HS-5 (cell line): ENCODE measurements around the gene PARD3.

Experiments
- DNase-seq: peaks from one replicate; pipeline ENCODE4 v3.0.0-alpha.2; 2012; ENCODE audit warnings: low read depth

Gene PARD3

GRCh38 chr10:34537629-34538231, 277.4 kb downstream of the PARD3 start:
- no peak for DNase-seq

DNA sequence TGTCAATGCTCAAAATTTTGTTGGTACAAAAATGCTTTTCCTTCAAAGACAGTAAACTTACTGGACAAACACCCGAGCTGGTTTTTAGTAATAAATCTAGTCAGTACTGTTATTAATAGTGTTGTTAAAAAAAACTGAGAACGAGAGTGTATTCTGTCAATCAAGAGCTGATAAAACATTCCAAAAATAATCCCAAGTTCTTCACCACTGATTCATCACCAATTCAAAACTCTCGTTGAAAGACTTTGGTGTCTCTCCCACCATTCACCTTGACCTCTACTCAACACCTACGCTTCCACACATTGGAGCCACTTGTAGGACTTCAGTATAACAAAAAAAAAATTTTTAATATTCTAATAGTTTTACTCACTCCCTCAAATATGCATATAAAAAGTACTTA, 279.2 kb downstream of the PARD3 start:
- DNase-seq = no peak

DNA sequence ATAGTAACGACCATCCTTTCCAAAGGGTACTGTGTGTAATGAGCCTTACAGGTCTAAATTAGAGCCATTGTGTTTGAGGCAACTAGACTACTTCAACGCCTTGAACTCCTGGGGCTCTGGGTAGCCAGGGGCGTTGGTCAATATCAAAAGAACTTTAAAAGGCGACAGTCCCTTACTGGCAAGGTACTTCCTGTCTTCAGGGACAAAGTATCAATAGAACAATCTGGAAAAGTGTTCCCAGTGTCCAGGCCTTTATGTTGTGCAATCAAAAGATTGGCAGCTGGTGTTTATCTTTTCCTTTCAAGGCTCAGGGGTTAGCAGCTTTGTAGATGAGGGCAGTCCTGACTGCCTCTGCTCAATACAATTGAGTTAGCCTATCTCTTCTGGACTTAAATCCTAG, 284.3 kb downstream of the PARD3 start:
- no peak for DNase-seq

DNA sequence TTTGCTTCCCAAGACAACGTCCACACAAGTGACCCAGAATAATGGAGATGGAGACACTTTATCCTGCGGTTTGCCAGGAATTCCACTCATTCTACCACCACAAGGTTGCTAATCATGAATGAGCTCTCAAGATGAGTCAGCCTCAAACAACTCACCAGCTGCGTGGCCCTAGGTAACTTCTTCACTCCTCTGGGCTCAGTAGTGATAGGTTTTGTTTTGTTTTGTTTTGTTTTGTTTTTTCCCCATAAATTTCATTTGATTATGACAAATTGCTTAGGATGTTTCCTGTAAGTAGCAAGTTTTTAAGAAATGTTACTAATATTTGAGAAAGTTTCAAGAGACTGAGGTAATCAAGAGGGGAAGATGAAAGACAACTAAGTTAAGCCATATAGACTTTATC, 286.8 kb downstream of the PARD3 start:
- peak; percentile 73 for DNase-seq

GRCh38 chr10:34526758-34527730, 288.1 kb downstream of the PARD3 start:
- peak; percentile 60 for DNase-seq

DNA sequence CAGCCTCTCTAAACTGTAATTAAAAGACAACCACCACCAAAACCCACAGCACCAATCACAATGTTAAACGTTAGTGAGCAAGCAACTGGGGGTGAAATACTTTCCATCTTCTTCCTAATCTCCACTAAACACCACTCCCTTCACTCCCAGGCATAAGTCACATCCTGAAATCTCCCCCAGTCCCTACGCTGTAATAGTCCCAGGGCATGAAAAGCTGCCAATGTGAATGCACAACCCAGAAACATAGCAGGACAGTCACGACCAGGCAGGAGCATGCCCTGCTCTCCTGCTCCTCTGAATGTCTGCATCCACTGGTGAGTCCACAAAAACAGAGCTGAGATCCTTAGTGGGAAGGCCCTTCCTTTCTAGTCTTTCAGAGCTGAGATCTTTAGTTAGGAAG, 288.9 kb downstream of the PARD3 start:
- peak; percentile 24 for DNase-seq

DNA sequence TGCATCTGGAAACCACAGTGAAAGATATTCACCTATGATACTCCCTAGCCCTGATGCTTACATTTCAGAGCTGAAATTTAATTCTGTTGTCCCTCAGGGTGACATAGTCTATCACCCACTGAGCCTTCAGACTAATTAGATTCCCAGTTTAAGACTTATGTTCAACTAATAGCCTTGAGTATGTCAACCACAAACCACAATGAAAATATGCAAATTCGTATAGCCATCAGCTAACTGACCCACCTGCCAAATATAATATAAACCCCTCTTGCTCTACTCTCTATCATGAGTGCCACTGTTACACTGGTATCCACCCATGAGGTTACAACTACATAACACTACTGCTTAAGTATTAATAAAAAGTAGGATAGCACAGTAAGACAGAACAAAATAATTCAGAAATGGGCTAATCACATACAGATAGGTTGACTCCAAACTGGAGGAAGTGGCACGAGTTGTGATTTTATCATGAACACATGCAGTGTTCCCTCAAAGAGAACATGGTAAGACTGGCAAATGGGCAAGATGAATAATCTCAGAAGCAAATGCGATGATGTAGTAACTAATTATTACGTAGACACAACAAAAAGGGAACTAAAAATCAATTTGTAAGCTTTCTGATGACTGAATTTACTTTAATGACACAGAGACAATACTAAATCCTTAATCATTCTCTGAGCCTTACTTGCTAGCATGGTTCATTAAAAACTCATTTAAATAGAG, 290.6 kb downstream of the PARD3 start:
- no peak for DNase-seq

DNA sequence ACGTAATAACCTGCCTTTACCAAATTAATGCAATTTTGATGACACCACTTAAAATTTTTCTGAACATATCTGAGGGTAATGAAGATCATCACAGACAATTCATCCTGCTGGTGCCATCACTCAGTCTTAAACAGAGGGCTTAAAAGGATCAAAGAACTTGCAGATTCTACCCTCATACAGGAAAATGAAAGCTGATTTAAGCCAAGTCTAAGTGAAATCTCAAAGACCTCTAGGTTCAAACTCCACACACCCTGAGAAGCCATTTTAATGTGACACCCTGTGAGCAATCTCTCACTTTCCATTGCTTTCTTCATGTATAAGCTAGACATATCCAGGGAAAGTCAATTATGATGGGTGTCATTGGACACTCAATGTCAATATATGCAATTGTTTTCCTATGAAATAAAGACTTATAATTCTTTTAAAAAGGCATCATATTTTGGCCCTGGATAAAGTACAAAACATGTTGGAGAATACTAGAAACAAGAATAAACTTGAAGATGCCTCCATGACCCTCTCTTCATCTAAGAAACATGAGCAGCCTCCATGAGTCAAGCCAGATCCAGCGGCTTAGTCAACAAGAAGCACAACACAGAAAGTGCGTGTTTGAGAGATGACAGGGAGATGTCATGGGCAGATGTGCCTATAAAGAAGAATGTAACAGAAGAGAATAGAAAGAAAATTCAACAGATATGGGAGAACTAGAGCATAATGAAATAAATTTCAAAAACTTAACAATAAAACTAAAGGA, 291.9 kb downstream of the PARD3 start:
- DNase-seq = no peak

- no peak for DNase-seq
Observed at GRCh38 chr10:34522546-34522945, 292.6 kb downstream of the PARD3 start.

GRCh38 chr10:34520510-34520909, 294.6 kb downstream of the PARD3 start:
- no peak for DNase-seq

DNA sequence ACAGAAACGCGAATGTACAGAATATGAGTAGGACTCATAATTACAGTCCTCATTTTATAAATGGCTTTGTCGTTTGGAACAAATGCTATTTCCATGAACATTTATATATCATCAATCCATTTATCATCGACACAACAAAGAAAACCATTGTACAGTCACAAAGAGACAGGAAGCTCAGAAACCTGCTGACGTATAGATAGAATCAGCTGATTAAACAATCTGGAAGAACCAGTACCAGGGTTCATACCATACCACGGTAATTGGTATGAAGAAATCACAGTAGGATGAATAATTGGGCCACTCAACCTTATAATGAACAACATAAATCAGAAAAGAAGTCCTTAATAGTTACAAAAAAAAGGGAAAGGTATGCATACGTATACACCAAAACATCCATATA, 295.0 kb downstream of the PARD3 start:
- DNase-seq = no peak

DNA sequence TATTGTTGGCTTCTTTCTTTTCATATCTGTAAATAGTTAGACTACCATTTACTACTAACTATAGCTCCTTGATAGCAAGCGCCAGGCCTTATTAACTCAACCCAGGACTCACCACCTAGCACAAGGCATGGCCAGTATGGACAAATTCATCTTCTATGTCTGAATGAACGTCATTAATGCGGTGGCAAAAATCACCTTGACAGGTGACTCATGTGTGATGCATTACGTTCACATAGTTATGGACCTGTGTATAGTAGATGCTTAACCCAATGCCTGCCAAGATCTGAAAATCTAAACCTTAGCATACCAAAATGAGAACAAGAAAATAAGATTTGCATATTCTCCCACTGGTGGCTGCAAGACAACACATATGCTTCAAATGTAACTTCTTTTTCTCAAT, 300.8 kb downstream of the PARD3 start:
- DNase-seq = no peak

GRCh38 chr10:34513636-34514035, 301.5 kb downstream of the PARD3 start:
- DNase-seq = no peak

GRCh38 chr10:34507217-34507616, 307.9 kb downstream of the PARD3 start:
- no peak for DNase-seq

GRCh38 chr10:34506786-34507185, 308.3 kb downstream of the PARD3 start:
- DNase-seq = no peak

GRCh38 chr10:34505338-34505737, 309.8 kb downstream of the PARD3 start:
- DNase-seq = no peak

GRCh38 chr10:34504534-34504933, 310.6 kb downstream of the PARD3 start:
- DNase-seq = no peak

GRCh38 chr10:34503704-34504103, 311.4 kb downstream of the PARD3 start:
- no peak for DNase-seq

DNA sequence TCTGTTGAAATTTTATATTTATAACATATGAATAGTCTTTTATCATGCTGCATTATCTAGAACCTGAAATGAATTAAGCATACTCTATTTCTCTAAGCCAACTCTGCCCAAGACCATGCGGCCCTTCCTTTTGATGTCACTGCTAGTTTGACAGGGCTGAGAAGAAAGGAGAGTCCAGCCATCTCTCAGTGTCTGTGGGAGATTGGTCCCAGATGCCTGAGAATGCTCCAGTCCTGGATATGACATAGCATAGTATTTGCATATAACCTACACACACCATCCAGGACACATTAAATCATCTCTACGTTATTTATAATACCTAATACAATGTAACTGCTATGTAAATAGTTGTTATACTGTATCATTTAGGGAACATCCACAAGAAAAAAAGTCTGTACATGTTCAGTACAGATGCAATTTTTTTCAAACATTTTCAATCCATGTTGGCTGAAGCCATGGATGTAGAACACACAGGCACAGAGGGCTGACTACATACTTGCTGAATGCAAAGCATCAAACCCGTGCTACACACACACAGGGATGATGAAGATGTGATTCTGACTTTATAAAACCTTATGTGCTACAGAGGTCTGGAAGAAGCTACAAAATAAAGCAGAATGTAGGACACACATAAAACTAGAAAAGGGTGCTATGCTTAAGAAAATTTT, 315.4 kb downstream of the PARD3 start:
- DNase-seq = no peak

- no peak for DNase-seq
Observed at GRCh38 chr10:34498821-34499220, 316.3 kb downstream of the PARD3 start.

DNA sequence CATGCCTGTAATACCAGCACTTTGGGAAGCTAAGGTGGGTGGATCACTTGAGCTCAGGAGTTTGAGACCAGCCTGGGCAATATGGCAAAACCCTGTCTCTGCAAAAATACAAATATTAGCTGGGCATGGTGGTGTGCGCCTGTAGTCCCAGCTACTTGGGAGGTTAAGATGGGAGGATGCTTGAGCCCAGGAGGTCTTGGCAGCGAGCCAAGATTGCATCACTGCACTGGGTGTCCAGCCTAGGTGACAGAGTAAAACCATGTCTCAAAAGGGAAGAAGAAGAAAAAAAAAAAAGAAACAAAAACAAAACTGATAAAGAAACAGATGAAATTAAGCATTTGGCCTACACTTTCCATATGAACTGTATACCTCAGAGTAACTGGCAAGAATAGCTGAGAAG, 319.2 kb downstream of the PARD3 start:
- DNase-seq = no peak

DNA sequence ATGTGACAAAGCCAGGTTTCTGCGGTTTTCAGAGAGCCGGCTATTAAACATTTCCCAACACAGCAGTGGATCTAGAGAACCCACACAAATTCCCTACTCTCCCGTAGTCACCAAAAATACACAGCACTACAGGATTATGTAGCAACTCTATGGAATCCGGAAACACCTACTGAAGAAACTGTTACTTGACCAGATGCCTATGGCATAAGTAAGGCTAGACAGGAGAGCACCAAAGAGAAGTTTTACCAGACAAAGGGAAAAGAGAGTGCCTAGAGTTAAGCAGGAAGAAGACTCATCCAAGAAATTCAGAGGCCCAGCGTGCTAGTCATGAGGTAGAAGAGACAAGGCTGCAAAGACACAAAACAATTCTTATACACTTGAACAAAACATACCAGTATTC, 321.1 kb downstream of the PARD3 start:
- no peak for DNase-seq
